HTR-8/SVneo (cell line): ENCODE results near the gene EFHB.
"Not testable (repeated sequence)": the region's sequence is repeated elsewhere in the genome, so short reads cannot be mapped to it uniquely, and the experiment has no call there.

ENCODE experiments used
- DNase-seq: peaks from one replicate; pipeline ENCODE4 v3.0.0; 2011; ENCODE audit warnings: low spot score, mixed read lengths; ENCODE audit not compliant: insufficient read length
- FAIRE-seq: peaks from 2 replicates; lab custom pipeline; 2011; peaks lifted over from hg19 to GRCh38; lab: Jason Lieb, UNC

EFHB gene

GRCh38 chr3:19881036-19881435 lies 53.0 kb downstream of the EFHB start:
- no peak for FAIRE-seq
- DNase-seq, result no peak

- DNase-seq, result no peak
- FAIRE-seq, result no peak
Observed at GRCh38 chr3:19877656-19878055, 56.4 kb downstream of the EFHB start.

- FAIRE-seq, result peak; percentile 28
Observed at GRCh38 chr3:19866751-19867347, 67.2 kb downstream of the EFHB start.

GRCh38 chr3:19855318-19855717 lies 78.7 kb downstream of the EFHB start:
- not testable (repeated sequence) for FAIRE-seq

More at GRCh38 chr3:19866751-19867347, 67.2 kb downstream of the EFHB start:
- peak; percentile 45 for DNase-seq

GRCh38 chr3:19846609-19847008 lies 87.4 kb downstream of the EFHB start:
- FAIRE-seq, DNase-seq: not testable (repeated sequence)

More at GRCh38 chr3:19855318-19855717, 78.7 kb downstream of the EFHB start:
- not testable (repeated sequence) for DNase-seq
